Measurements from ENCODE around the gene FAM180B.

DNA sequence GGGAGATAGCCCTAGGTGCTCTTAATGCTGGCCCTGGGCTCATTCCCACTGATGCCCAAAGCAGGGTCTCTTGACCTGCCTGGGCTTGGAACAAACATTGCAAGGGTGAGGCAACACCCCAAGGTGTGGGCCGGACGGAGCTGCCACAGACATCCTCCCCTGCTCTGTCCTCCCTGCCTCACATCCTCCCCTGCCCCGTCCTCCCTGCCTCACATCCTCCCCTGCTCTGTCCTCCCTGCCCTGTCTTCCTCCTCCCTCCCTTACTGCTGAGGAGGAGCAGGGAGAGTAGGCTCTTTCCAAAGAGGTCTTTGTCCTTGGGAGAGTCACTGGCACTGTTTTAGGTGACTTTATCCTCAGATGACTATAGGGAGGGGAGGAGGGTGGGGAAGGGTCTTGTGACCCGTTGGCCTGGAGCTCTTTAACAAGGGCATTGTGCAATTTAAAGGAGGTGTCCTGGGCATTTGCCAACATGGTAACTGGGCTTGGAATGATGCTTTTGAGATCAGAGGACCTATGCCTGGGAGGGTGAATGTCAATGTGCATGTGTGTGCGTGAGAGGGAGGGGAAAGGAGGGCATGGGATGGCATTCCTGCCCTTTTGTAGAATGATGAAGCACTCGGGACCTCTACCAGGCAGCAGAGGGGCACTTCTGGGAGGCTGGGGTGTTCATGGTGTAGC lies 700 bp downstream of the FAM180B start:
- TF ChIP-seq EP300 (conservative IDR thresholded peaks at IDR 0.05; ENCODE audit: poor library complexity, severe bottlenecking) (no peak), TAF1 (IDR thresholded peaks at IDR 0.05; ENCODE audit: low read depth) (no peak), EZH2 (IDR thresholded peaks at IDR 0.05; ENCODE audit: borderline replicate concordance, insufficient read depth, low read length, poor library complexity, severe bottlenecking) (no peak), POLR2AphosphoS5 (IDR thresholded peaks at IDR 0.05) (no peak), SMC3 (conservative IDR thresholded peaks at IDR 0.05; ENCODE audit: poor library complexity) (no peak)
- TF ChIP-seq, protein P1, sequence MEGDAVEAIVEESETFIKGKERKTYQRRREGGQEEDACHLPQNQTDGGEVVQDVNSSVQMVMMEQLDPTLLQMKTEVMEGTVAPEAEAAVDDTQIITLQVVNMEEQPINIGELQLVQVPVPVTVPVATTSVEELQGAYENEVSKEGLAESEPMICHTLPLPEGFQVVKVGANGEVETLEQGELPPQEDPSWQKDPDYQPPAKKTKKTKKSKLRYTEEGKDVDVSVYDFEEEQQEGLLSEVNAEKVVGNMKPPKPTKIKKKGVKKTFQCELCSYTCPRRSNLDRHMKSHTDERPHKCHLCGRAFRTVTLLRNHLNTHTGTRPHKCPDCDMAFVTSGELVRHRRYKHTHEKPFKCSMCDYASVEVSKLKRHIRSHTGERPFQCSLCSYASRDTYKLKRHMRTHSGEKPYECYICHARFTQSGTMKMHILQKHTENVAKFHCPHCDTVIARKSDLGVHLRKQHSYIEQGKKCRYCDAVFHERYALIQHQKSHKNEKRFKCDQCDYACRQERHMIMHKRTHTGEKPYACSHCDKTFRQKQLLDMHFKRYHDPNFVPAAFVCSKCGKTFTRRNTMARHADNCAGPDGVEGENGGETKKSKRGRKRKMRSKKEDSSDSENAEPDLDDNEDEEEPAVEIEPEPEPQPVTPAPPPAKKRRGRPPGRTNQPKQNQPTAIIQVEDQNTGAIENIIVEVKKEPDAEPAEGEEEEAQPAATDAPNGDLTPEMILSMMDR (IDR thresholded peaks at IDR 0.05; ENCODE audit: poor library complexity, severe bottlenecking): no peak
- TF ChIP-seq, protein P2, sequence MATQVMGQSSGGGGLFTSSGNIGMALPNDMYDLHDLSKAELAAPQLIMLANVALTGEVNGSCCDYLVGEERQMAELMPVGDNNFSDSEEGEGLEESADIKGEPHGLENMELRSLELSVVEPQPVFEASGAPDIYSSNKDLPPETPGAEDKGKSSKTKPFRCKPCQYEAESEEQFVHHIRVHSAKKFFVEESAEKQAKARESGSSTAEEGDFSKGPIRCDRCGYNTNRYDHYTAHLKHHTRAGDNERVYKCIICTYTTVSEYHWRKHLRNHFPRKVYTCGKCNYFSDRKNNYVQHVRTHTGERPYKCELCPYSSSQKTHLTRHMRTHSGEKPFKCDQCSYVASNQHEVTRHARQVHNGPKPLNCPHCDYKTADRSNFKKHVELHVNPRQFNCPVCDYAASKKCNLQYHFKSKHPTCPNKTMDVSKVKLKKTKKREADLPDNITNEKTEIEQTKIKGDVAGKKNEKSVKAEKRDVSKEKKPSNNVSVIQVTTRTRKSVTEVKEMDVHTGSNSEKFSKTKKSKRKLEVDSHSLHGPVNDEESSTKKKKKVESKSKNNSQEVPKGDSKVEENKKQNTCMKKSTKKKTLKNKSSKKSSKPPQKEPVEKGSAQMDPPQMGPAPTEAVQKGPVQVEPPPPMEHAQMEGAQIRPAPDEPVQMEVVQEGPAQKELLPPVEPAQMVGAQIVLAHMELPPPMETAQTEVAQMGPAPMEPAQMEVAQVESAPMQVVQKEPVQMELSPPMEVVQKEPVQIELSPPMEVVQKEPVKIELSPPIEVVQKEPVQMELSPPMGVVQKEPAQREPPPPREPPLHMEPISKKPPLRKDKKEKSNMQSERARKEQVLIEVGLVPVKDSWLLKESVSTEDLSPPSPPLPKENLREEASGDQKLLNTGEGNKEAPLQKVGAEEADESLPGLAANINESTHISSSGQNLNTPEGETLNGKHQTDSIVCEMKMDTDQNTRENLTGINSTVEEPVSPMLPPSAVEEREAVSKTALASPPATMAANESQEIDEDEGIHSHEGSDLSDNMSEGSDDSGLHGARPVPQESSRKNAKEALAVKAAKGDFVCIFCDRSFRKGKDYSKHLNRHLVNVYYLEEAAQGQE (IDR thresholded peaks at IDR 0.05; ENCODE audit: borderline replicate concordance): no peak
